GM21515 (cell line): ENCODE results near the gene HS3ST3B1.

Experiments used
- ATAC-seq: cut with Tn5 transposase; IDR thresholded peaks from one replicate; pipeline ENCODE4 v1.9.1; 2021; ENCODE audit not compliant: unreplicated experiment

HS3ST3B1 gene

GRCh38 chr17:14320098-14320497 is 19.2 kb downstream of the HS3ST3B1 start:
- ATAC-seq, result no peak

- no peak for ATAC-seq
These were observed 20.0 kb downstream of the HS3ST3B1 start for GRCh38 chr17:14320734-14321475.

GRCh38 chr17:14321476-14321949 is 20.6 kb downstream of the HS3ST3B1 start:
- no peak for ATAC-seq

GRCh38 chr17:14321980-14322776 is 21.3 kb downstream of the HS3ST3B1 start:
- no peak for ATAC-seq

GRCh38 chr17:14323522-14323981 is 22.7 kb downstream of the HS3ST3B1 start:
- no peak for ATAC-seq

GRCh38 chr17:14325618-14326167 is 24.8 kb downstream of the HS3ST3B1 start:
- ATAC-seq, result no peak

- no peak for ATAC-seq
These were observed 29.1 kb downstream of the HS3ST3B1 start for GRCh38 chr17:14329900-14330491.

GRCh38 chr17:14330492-14330962 is 29.6 kb downstream of the HS3ST3B1 start:
- no peak for ATAC-seq

GRCh38 chr17:14331225-14331981 is 30.5 kb downstream of the HS3ST3B1 start:
- no peak for ATAC-seq

- ATAC-seq, result no peak
These were observed 31.1 kb downstream of the HS3ST3B1 start for GRCh38 chr17:14331982-14332298.

- no peak for ATAC-seq
These were observed 31.4 kb downstream of the HS3ST3B1 start for GRCh38 chr17:14332331-14332730.

GRCh38 chr17:14333506-14333905 is 32.6 kb downstream of the HS3ST3B1 start:
- ATAC-seq, result no peak

GRCh38 chr17:14334276-14334840 is 33.5 kb downstream of the HS3ST3B1 start:
- no peak for ATAC-seq

- ATAC-seq, result no peak
These were observed 34.0 kb downstream of the HS3ST3B1 start for GRCh38 chr17:14334919-14335318.

- ATAC-seq, result no peak
These were observed 35.5 kb downstream of the HS3ST3B1 start for GRCh38 chr17:14336418-14336817.

- peak; percentile 82 for ATAC-seq
These were observed 36.8 kb downstream of the HS3ST3B1 start for GRCh38 chr17:14337596-14338079.

- no peak for ATAC-seq
These were observed 40.2 kb downstream of the HS3ST3B1 start for GRCh38 chr17:14340857-14341754.

GRCh38 chr17:14341866-14342265 is 41.0 kb downstream of the HS3ST3B1 start:
- no peak for ATAC-seq

GRCh38 chr17:14346801-14347200 is 45.9 kb downstream of the HS3ST3B1 start:
- no peak for ATAC-seq
